H4 (cell line): ENCODE results near the gene EXD2. TPM values are rescaled to one million over a fixed set of nuclear protein-coding genes. Genes with fewer than 3 reads are reported as not detected.
A peak's percentile ranks its signal among the peaks of the same experiment; 100 is the strongest.
"Not testable (repeated sequence)": the region's sequence is repeated elsewhere in the genome, so short reads cannot be mapped to it uniquely, and the experiment has no call there.

Source experiments
- DNase-seq: peaks from one replicate; pipeline ENCODE4 v3.0.0-alpha.2; 2015; ENCODE audit warnings: low spot score
- total RNA-seq: library from RNA; depleted of rRNA; stranded (reverse); fragments of >200 nt; shearing (Covaris generic); gene quantifications from 2 replicates; pipeline ENCODE4 v1.2.3, GENCODE V29; 2014; rRNA removed

Gene EXD2, protein sequence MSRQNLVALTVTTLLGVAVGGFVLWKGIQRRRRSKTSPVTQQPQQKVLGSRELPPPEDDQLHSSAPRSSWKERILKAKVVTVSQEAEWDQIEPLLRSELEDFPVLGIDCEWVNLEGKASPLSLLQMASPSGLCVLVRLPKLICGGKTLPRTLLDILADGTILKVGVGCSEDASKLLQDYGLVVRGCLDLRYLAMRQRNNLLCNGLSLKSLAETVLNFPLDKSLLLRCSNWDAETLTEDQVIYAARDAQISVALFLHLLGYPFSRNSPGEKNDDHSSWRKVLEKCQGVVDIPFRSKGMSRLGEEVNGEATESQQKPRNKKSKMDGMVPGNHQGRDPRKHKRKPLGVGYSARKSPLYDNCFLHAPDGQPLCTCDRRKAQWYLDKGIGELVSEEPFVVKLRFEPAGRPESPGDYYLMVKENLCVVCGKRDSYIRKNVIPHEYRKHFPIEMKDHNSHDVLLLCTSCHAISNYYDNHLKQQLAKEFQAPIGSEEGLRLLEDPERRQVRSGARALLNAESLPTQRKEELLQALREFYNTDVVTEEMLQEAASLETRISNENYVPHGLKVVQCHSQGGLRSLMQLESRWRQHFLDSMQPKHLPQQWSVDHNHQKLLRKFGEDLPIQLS
- total RNA-seq: 3.2 and 5.0 TPM in 2 replicates

DNA sequence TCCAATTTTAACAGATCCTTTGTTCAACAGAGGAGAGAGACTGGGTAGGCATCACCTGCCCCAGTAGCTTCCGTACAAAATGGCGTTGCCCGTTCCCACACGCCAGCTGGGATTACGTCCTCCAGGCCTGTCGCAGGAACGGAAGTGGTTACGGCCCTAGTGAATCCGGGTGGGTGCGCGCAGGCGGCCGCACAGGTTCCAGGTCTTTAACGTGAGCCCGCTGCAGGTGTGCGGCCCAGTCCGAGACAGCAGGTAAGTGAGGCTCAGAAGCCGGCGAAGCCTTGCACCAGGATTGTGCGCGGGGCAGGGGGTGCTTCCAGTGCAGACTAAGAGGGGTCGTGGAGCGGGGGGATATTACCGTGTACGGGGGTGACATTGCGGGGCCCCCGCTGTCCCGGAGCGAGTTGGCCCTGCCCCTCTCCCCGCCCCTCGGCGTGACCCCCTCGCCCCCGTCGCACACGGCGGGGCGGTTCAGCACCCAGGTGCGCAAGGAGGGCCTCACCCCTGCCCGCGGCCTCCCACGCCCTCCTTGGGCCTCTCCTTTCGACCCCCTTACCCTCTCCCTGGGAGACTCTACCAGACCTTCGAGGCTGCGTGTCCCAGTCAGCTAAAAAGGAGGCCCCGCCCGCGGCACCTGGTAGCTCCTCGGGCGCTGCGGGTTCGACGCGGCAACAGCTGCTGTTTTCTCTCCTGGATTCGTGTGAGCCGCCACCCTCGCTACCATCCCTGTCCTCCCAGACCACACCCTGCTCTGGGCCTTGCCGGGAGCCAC, at the start of gene EXD2:
EXD2 (plus strand) TSS at position 159 of the 772 bp plus-strand sequence. CDS start 17,973 bp downstream, outside the sequence.
- peak; percentile 72 for DNase-seq

DNA sequence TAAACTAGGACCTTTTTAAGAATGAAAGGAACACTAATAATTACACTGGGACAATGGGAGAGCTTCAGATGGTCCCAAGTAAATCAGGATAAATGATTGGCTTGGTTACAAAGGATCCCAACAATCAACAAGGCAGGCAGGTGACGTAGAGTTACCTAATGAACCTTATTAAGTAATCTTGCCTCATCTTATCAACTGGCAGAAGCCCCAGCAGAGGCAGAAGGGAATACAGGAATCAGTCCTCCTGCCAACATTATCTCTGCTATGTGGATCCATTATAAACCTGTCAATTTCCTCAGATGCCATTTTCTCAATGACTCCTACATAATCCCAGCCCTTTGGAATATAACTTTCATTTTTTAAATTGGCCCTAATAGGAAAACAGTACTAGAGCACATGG, 49.7 kb upstream of the EXD2 start:
- no peak for DNase-seq

DNA sequence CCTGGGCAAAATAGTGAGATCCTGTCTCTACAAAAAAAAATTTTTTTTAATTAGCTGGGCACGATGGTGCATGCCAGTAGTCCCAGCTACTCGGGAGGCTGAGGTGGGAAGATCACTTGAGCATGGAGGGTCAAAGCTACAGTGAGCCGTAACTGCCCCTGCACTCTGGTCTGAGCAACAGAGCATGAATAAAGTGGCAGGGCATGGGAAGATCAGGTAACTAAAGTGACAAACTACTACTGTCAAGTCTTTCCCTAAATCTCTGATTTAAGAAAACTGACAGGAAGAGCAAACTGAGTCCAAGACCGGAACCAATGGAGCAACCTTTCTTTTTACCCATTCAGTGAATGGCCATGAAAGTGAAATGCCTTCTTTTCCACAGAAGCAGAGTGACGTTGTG, 49.2 kb upstream of the EXD2 start:
- DNase-seq: no peak

DNA sequence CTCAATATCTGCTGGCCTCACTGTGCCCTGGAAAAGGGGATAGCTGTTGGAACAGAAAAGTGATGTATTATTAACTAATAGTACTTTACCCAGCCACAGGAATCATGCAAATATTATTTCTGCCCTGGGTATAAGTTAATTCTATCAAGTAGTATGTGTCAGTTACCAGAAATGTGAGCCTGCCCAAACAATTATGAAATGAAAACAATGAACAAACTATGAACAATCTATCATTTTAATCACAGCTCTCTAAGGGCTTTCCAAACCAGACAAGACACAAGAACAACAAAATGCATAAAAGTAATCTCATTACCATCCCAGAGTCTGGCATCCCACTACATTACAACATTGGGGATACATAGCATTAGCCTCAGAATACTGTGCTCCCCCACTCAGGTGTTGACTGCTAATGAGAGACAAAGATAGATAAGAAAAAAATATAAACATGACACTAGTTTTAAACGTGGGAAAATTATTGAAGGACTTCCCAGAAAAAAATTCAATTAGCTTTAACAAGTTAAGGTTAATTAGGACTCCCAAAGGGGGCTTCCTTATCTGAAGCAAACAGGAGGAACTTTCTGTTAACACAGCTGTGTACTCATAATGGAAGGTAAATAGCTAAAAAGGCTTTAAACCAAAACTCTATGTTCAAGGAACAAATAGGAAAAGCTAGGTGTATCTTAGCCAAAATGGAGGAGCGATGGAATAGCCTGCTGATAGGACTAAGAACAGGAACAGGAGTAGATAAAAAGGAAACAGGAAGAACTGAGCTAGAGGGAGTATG, 41.6 kb upstream of the EXD2 start:
- no peak for DNase-seq

DNA sequence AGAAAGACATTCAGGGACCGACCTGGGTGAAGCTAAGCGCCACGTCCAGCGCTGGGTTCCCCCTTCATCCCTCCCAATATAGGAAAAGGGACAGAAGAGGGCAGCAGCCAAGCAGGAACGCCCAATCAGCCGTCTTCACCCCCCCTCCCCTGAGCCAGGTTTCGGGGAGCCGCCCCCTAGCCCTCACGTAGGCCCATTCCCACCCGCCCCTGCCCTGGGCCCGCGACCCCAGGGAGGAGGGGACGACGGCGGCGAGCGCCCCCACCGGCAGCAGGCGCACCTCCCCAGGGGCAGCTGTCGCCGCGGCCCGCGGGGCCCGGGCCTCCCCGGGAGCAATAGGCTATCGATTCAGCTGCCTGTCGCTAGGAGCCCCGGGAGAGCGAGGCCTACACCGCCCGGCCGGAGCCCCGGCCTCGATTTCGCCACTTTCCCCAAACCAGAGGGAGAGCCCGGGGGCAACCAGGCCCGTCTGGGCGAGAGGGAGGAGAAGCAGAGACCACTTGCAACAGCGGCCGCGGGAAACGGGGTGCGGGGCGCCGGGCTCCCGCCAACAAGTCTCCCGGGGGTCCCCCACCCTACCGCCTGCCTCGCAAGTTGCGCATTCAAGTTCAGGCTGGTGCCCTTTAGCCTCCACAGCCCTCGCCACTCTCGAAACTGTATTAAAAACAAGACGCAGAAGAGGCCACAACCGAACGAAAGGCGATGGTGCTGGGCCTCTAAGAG, 39.7 kb upstream of the EXD2 start:
- peak; percentile 44 for DNase-seq

DNA sequence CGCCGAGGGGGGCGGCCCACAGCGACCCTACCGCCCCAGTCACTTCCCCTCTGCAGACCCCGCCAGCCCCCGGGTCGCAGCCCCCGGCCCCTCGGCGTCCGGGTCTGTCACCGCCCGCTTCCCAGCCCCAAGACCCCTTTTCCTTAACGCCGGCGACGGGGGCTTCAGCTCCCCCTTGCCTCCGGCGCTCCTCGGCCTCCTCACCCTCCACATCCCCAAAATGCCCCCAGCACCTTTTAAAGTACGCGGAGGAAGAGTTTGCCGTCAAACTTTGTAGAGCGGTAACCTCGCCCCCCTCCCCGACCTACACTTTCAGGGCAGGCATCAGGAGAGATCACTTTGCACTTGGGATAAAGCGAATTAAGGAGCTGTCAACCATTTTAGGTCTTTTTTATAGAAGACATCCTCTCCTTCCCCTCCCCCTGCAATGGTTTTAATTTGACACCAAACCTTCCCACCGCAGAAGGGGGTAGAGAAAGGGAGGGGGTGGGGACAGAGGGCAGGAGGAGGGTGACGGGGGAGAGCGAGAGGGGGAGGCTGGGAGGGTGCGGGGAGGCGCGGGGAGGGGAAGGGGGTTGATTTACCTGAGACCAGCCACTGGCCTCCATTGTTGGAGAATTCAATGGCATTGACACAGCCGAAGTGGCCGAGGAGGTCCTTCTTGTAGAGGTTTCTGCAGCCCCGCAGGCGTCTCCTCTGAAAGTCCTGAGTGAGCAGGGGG, 39.0 kb upstream of the EXD2 start:
- peak; percentile 35 for DNase-seq

DNA sequence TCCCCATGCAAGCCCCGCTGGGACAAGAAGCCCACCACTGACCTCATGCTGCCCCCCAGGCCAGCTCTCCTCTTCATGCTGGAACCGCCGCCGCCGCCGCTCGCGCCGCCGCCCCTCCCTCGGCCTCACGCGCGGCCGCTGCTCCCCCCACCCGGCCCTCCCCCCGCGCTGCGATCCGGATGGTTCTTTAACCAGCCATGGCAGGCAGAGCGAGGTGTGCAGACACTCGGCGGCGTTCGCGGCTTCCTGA, 38.5 kb upstream of the EXD2 start, which contains the start of gene DCAF5:
DCAF5 (minus strand) TSS at position 218 of the 250 bp plus-strand sequence; CDS start at position 77, 141 bp downstream.
- no peak for DNase-seq

DNA sequence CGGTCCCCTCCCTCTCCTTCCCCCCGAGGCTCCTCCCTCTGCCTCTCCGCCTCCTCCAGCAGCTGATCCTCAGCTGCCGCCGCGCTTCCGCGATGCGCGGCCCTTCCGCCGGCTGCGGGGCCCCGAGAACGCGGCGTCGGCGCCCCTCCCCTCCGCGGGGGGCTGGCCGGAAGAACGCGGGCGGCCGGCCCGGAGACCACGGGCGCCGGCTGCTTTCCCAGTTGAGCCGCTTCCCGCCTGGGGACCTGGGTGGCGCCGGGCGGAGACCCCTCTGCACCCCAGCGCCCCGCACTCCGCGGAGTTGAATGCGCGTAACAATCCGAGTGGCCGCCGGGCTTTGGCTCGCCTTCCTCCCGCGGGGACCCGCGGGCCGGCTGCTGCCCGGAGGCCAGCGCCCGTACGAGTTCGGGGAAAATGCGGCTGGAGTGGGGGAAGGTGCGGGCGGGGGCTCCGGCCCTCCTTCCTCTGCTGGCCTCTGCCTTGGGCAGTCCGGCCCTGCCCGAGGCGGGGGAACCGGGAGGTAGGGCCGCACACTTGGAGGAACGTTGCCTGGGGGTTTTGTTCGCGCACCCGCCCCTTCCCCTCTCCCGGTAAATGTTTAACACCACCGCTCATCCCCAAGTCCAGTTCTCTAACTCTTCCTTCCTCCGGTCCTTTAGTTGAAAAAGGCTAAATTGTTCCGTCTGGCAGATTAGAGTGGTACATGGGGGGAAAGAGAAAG, 38.0 kb upstream of the EXD2 start:
- DNase-seq: peak; percentile 94

DNA sequence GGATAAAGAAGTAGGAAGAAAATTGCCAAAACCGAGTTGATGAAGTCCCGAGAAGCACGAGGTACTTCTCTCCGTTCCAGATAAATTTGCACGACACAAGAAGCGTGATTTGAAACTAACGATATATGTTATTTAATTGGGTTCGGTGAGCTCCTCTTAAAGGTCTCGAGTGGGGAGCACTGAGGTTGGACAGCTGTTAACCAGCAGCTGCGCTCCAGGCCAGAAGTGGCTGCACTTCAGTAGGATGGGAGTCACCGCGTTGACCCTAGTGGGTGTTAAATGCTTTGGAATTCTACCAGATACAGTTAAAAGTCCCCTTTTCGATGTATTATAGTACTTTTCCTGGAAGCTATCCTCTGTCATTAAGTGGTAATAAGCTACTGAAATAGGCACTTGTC, 37.4 kb upstream of the EXD2 start:
- DNase-seq: no peak

DNA sequence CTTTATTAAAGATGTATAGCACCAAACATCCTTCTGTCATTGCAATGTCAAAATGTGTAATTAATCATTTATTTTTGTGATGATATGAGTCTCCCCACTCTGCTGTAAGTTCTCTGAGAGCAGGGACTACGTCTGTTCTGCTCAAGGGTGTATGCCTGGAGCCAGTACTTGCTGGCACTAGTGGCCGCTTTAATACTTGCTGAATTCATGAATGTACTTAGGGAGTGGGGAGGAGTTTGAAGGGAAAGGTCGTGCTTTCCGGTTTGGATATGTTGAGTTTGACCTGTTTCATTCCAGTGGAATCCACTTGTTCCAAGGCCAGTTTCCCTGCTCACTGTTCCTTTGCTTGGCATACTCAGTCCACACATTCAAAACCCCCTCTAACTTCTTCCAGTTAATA, 36.5 kb upstream of the EXD2 start:
- DNase-seq: no peak

DNA sequence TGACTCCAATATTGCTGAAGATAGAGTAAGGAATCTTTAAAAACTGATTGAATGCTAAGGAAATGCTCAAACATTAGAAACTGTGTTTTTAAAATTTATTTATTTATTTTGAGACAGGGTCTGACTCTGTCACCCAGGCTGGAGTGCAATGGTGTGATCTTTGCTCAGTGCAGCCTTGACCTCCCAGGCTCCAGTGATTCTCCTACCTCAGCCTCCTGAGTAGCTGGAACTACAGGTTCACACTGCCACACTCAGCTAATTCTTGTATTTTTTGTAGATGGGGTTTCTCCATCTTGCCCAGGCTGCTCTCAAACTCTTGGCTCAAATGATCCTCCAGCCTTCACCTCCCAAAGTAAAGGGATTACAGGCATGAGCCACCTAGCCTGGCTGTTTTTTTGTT, 35.1 kb upstream of the EXD2 start:
- no peak for DNase-seq

DNA sequence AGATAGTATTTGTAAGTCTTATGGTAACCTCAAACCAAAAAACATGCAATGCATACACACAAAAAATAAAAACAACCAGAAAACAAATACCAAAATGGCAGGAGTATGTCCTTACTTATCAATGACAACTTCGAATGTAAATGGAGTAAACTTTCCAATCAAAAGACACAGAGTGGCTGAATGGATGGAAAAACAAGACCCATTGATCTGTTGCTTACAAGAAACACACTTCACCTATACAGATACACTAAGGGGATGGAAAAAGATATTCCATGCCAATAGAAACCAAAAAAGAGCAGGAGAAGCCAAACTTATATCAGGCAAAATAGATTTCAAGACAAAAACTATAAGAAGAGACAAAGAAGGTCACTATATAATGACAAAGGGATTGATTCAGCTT, 29.7 kb upstream of the EXD2 start:
- no peak for DNase-seq

DNA sequence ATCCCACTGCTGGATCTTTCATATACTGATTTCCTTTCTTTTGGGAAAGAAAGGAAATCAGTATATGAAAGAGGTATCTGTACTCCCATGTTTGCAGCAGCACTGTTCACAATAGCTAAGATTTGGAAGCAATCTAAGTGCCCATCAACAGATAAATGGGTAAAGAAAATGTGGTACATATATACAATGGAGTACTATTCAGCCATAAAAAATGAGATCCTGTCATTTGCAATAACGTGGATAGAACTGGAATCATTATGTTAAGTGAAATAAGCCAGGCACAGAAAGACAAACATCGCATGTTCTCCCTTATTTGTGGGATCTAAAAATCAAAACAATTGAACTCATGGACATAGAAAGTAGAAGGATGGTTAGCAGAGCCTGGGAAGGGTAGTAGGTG, 25.5 kb upstream of the EXD2 start:
- not testable (repeated sequence) for DNase-seq

DNA sequence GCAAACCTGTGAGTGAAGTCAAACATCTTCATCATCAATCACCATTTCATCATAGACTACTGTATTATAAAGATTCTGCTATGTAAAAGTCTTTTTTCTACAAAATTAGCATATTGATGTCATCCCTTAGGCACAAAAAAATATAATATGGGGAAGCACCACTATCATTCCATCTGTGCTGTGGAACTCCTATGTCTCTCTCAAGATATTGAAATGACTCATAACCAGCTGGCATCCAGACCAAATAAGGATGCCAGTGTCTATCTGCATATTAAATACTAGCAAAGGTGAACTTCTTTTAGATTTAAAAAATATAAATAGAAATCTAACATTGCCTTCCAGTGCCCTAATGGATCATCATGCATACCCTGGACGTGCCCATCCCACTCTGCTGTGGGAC, 20.5 kb upstream of the EXD2 start:
- no peak for DNase-seq

DNA sequence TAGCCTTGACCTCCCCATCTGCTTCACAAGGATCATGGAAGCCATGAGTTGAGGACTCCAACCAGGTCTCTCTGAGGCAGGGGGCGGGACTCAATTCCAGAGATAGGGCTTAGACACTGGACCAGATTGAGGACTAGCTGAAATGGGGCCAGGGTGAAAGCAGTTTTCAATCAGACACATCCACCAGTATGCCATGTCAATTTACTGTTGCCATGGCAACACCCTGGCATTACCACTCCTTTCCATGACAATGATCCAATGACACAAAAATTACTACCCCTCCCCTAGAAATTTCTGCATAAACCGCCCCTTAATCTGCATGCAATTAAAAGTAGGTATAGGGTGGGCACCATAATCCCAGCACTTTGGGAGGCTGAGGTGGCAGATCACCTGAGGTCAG, 19.7 kb upstream of the EXD2 start:
- DNase-seq: no peak

DNA sequence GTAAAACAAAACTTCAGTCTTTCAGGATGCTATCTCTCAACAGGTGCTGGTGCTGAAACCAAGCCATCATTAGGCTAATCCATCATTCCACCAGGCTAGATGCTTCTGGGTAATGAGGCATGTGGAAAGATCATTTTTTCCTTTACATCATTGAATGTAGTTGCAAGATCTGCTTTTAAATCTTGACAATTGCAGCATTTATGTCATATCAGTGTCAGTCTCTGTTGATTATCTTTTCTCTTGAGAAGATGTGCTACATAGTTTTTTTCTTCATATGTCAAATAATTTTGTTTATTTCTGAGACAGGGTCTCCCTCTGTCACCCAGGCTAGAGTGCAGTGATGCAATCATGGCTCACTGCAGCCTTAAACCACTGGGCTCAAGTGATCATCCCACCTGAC, 16.2 kb upstream of the EXD2 start:
- DNase-seq: no peak

DNA sequence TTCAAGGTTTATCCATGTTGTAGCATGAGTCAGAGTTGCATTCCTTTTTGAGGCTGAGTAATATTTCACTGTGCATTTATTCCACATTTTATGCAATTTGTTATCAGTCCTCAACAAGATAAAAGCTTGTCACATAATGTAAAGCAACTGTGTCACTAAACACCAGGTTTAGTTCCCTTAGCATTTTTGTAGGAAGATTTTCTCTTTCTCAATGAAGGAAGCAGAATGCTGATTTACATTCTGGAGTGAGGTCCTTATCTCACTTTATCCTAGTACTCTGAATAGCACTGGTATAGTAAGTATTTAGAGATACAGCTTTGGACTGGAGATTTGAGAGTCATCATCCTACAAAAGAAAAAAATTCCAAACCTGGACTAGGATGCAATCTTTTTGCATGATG, 9.8 kb upstream of the EXD2 start:
- DNase-seq: no peak

DNA sequence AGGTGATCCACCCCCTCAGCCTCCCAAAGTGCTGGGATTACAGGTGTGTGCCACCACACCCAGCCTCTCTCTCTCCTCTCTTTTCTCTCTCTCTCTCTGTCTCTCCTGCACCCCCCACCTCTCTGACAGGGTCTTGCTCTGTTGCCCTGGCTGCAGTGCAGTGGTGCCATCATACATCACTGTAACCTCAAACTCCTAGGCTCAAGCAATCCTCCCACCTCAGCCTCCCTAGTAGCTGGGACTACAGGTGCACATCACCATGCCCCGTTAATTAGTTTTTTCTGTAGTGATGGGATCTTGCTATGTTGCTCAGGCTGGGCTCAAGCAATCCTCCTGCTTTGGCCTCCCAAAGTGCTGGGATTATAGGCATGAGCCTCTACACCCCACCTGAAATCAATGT, 8.7 kb upstream of the EXD2 start:
- not testable (repeated sequence) for DNase-seq

DNA sequence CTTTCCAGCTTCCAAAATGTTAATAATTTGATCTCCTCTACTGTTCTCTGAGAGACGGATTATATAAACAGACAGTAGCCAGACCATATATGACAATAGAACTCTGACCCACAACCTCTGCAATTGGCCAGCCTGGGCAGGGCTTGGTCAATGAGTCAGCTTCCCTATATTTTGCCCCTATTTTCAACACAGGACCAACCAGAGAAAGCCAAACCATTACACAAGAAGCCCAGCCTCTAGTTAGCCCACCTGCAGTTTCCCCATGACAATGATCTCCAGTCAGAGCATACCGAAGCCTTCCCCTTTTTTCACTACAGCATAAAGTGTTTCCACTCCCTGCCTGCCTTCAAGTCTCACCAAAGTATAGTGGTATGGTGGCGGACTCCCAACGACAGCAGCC, 7.6 kb upstream of the EXD2 start:
- DNase-seq: no peak

DNA sequence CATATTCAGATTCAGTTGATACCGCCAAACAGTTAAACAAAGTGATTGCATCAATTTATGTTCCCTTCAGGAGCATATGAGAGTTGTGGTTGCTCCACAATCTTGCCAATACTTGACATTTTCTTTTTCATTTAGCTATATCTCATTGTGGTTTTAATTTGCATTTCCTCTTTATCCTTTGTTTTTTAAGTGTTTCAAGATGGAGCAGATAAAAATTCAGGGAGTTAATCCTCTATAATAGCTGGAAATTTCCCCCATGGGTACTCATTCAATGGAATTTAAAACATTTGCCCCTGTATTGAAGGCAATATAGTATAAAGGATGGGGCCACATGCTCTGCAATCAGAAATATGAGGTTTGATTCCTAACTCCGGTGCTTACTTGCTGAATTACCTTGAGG, 1.1 kb upstream of the EXD2 start:
- DNase-seq: no peak
